CD4-positive, alpha-beta T cell treated with Interleukin-4 for 1 hour (primary cell): ENCODE results near the gene VILL.

ENCODE experiments used
- DNase-seq, 2 donors: peaks; one replicate each; pipeline ENCODE4 v3.0.0-alpha.2; 2020 to 2022

The VILL gene

GRCh38 chr3:38002291-38002876 is 11.8 kb downstream of the VILL start:
- no peak for DNase-seq

DNA sequence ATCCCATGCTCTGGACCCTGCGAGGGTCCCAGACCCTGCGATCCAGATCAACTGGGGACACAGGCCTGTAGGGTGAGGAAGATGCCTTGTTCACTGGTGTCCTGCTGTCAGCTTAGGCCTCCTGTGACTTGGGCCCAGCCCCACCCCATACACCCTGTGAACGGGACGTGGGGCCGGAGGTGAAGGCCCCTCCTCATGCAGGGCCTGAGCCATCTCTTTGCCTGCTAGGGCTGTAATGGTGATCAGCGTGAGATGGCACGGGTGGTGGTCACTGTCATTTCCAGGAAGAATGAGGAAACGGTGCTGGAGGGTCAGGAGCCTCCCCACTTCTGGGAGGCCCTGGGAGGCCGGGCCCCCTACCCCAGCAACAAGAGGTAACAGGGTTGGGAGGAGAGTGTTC is 12.4 kb downstream of the VILL start:
- DNase-seq, result no peak

GRCh38 chr3:38003371-38003816 is 12.8 kb downstream of the VILL start:
- peak; percentile 47 to 66 for DNase-seq

- no peak for DNase-seq
These were observed 13.3 kb downstream of the VILL start for GRCh38 chr3:38003817-38004414.

GRCh38 chr3:38004415-38005075 is 14.0 kb downstream of the VILL start:
- peak; percentile 60 to 63 for DNase-seq

DNA sequence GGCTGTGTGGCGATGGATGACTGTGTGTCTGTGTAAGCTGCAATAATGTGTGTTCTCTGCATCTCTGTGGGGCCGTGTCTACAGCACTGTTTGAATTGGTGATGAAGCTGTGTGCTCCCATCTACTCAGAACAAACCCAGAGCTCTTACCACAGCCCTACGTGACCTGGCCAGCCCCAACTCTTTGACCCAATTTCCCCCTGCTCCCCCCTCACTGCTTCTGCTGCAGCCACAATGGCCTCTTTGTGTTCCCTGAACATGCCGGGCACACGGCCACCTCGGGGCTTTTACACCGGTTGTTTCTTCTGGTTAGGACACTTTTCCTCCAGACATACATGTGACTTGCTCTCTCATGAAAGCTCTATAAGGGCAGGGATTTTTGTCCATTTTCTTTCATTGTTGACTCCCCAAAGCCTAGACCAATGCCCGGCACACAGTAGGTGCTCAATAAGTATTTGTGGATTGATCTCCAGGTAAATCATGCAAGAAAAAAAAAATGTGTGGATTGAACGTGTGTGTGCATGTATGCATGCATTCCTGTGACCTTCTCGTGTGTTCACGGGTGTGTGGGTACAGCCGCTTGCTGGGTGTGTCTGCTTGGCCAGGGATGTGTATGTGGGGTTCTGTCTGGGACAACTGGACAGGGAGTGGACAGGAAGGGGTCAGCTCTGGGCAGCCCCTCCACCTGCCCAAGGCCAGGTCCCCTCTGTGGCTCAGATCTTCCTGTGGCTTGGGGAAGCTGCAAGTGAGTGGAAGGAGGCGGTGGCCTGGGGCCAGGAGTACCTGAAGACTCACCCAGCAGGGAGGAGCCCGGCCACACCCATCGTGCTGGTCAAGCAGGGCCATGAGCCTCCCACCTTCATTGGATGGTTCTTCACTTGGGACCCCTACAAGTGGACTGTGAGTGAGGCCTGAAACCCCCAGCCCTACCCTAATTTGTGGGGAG is 14.8 kb downstream of the VILL start:
- no peak for DNase-seq

DNA sequence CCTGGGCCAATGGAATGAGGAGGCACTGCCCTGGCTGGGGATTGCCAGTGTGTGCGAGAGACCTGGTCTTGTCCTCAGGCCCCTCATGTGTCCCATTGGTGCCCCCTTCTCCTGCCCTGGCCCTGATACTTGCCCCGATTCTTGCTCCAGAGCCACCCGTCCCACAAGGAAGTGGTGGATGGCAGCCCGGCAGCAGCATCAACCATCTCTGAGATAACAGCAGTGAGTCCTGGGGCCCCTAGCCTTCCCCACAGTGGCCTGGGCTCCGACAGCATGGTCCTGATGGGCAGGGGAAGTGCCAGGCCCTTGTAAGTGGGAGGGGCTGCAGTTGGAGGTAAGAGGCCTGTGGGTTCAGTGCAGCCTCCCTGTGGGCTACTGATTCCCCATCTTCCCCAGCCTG is 15.4 kb downstream of the VILL start:
- DNase-seq, result no peak

DNA sequence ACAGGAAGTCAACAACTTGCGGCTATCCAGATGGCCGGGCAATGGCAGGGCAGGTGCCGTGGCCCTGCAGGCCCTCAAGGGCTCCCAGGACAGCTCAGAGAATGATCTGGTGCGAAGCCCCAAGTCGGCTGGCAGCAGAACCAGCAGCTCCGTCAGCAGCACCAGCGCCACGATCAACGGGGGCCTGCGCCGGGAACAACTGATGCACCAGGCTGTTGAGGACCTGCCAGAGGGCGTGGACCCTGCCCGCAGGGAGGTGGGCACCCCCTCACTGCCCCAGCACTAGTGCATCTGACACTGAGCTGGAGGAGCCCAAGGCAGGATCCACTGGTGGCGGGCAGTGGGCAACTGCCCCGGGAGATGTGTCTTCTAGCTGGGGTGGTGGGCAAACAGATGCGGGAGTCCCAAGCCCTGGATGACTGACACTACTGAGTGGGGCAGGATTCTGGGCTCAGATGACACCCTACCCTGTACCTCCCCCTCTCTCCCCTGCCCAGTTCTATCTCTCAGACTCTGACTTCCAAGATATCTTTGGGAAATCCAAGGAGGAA is 15.9 kb downstream of the VILL start:
- no peak for DNase-seq

DNA sequence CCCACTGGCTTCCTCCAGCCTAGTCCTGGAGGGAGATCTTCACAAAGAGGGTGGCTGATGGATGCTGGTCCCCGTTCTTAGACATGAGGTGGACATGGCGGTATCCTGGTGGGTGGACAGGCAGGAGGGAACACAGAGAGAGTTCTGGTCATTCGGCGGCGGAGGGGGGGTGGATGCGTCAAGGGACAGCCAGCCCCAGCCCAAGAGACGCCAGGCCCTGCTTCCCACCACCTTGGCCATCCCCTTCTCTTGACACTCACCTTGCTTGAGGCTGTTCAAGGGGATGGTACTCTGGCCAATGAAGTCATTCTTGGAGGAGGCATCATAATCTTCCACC is 17.1 kb downstream of the VILL start:
- no peak for DNase-seq

- DNase-seq, result no peak
These were observed 17.7 kb downstream of the VILL start for GRCh38 chr3:38008191-38008701.

- DNase-seq, result no peak
These were observed 18.5 kb downstream of the VILL start for GRCh38 chr3:38008971-38009580.

GRCh38 chr3:38009807-38010591 is 19.4 kb downstream of the VILL start:
- DNase-seq, result no peak

- DNase-seq, result no peak
These were observed 20.5 kb downstream of the VILL start for GRCh38 chr3:38011111-38011510.

DNA sequence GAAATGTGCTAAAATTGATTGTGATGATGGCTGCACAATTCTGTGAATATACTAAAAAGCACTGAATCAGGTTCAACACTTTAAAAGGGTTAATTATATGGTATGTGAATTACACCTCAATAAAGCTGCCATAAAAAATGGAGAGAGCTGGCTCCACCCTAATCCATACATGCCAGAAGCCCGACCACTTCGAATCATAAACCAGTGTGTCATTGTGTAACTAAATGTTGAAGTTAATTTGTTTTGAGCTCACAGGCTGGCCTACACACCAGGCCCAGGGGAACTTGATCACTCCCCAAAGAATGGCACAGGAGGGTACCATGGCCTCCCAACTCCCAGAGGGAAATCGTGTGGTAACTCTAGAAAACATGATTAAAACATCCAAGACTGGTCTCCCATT is 24.9 kb downstream of the VILL start:
- DNase-seq, result no peak

DNA sequence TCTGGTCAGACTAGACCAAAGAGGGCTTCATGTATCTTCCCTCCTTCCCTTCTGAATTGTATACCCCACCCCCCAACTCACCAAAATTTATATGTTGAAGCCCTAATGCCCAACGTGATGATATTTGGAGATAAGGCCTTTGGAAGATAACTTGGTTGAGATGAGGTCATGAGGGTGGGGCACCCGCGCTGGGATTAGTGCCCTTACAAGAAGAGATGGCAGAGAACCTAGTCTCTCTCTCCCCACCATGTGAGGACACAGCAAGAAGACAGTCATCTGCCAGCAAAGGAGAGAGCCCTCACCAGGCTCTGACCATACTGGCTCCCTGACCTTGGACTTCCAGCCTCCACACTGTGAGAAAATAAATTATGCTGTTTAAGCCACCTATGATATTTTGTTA is 25.4 kb downstream of the VILL start:
- no peak for DNase-seq

- no peak for DNase-seq
These were observed 25.8 kb downstream of the VILL start for GRCh38 chr3:38016410-38016809.

DNA sequence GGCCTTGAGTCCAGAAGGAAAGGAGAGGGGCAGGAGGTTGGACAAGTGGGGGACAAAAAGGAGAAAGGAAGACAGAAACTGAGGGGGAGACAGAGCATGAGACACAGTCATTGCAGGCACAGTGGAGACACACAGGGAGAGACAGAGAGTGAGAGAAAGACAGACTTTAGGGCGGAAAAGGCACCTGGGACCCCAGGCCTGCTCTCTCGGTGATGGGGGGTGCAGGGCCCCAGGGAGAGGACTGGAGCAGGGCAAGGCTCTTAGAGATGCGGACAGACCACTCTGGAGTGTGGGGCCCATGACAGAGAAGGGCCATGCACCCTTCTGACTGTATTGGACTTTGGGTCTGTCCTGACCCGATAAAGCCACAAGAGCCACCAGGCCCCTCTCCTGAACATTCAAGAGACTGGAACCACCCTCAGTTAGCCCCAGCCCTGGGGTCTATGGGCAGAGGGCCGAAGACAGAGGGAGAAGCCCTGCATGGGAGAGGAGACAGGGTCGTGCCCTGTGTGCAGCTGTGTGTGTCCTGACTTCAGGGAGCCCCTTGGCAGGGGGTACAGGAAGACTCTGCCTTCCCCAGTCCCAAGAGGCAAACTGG is 26.4 kb downstream of the VILL start:
- no peak for DNase-seq

- DNase-seq, result no peak
These were observed 27.1 kb downstream of the VILL start for GRCh38 chr3:38017445-38018295.

DNA sequence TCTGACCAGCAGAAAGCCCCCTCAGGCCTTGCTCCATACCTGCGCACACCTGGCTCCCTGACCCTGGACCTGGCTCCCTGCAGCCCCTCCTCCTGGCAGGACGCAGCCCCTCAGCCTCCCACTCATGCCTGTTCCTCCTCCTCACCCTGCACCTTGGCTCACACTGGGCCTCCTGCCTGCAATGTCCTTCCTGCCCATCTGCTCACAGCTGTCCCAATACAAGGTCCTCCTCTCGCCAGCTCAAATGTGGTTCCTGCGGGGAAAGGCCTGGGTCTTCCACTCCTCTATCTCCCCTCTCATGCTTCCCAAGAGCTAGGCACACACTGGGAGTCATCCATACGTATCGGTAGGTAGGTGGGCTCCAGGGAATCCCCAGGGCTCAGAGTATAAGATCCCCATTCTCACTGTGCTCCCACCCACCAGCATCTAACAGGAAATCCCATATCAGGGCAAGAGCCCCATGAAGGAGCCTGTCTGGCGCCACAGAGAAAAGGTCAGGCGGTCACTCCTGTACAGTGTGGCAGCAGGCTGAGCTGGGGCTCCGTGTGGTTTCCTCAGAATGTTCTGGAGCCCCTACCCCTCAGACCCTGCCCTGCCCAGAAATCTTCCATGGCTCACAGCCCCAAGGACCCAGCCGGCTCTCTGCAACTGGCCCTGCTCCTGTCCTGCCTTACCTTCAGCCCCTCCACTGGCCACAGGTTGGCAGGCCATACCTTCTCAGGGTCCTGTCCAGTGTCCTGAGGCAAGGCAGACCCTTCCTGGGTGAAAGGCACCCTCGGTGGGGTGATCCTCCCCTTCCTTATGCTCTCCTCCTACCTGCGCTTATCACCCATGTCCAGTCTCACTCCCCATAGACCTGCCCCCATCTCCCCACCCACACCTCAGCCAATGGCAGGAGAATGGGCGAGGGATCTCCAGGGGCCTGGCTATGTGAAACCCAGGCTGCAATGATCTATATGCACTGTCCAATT is 28.0 kb downstream of the VILL start:
- no peak for DNase-seq
